CD4-positive, alpha-beta memory T cell (primary cell): ENCODE data around the gene RAPGEF4. TPM values are rescaled to one million over a fixed set of nuclear protein-coding genes. Genes with fewer than 3 reads are reported as not detected.
"Not testable (repeated sequence)": the region's sequence is repeated elsewhere in the genome, so short reads cannot be mapped to it uniquely, and the experiment has no call there.

Experiments used
- CTCF ChIA-PET: fragments of 350-600 bp; sonication (Branson Sonifier 250); formaldehyde crosslinking; loops from one replicate; lab custom pipeline; 2021; ENCODE audit warnings: inconsistent platforms; ENCODE audit not compliant: partially characterized antibody; lab: Charles Lee
- POLR2A ChIA-PET: fragments of 350-600 bp; sonication (Branson Sonifier 250); formaldehyde crosslinking; loops from one replicate; lab custom pipeline; 2021; ENCODE audit not compliant: partially characterized antibody; lab: Charles Lee
- DNase-seq, 5 donors: peaks; one replicate each; pipeline versions ENCODE4 v3.0.0 to v3.0.0-alpha.2; 2020 to 2022; ENCODE audit warnings: mixed read lengths in 1 of 5
- H3K27ac ChIP-seq: one replicate; pipeline ENCODE4 v1.7.0; 2013; ENCODE audit warnings: low read depth, low read length
- H3K27me3 ChIP-seq: 2 replicates; pipeline ENCODE4 v1.7.0; 2013; ENCODE audit warnings: mild to moderate bottlenecking, low read length, moderate library complexity; ENCODE audit not compliant: insufficient read depth
- H3K36me3 ChIP-seq: 2 replicates; pipeline ENCODE4 v1.7.0; 2013; ENCODE audit warnings: mild to moderate bottlenecking, low read length, moderate library complexity; ENCODE audit not compliant: insufficient read depth
- H3K4me1 ChIP-seq: 2 replicates; pipeline ENCODE4 v1.7.0; 2013; ENCODE audit warnings: mild to moderate bottlenecking, low read length, moderate library complexity; ENCODE audit not compliant: insufficient read depth
- H3K4me3 ChIP-seq, 2 donors: one replicate each; pipeline ENCODE4 v1.7.0; 2013; ENCODE audit warnings: low read length in 2 of 2, mild to moderate bottlenecking in 1 of 2
- H3K9me3 ChIP-seq, 2 donors: one replicate each; pipeline ENCODE4 v1.7.0; 2013; ENCODE audit warnings: low read length in 2 of 2, control low read depth in 1 of 2; ENCODE audit not compliant: control insufficient read depth in 1 of 2
- H3K27ac Mint-ChIP-seq, 7 donors: one replicate each; pipeline ENCODE4 v1.8.0; 2020 to 2021; ENCODE audit warnings: mixed read lengths in 7 of 7, mild to moderate bottlenecking in 6 of 7, inconsistent platforms in 3 of 7, moderate library complexity in 3 of 7
- H3K27me3 Mint-ChIP-seq, 2 donors: one replicate each; pipeline ENCODE4 v1.8.0; 2020 to 2021; ENCODE audit warnings: mixed read lengths in 2 of 2
- H3K36me3 Mint-ChIP-seq, 2 donors: one replicate each; pipeline ENCODE4 v1.8.0; 2020 to 2021; ENCODE audit warnings: mixed read lengths in 2 of 2, inconsistent platforms in 1 of 2, mild to moderate bottlenecking in 1 of 2
- H3K4me1 Mint-ChIP-seq, 4 donors: one replicate each; pipeline ENCODE4 v1.8.0; 2020 to 2021; ENCODE audit warnings: mixed read lengths in 4 of 4, mild to moderate bottlenecking in 1 of 4
- H3K4me3 Mint-ChIP-seq, 8 donors: one replicate each; pipeline ENCODE4 v1.8.0; 2020 to 2021; ENCODE audit warnings: mixed read lengths in 8 of 8, mild to moderate bottlenecking in 7 of 8, moderate library complexity in 6 of 8, inconsistent platforms in 3 of 8
- H3K9me3 Mint-ChIP-seq, 8 donors: one replicate each; pipeline ENCODE4 v1.8.0; 2020 to 2021; ENCODE audit warnings: mixed read lengths in 8 of 8, mild to moderate bottlenecking in 5 of 8, inconsistent platforms in 3 of 8, moderate library complexity in 1 of 8
- intact Hi-C: fragments of 100-400 bp; cut with micrococcal nuclease; formaldehyde crosslinking; loops from one replicate; pipeline ENCODE4 v1.15.1; 2023
- polyA plus RNA-seq, 2 donors: library from polyadenylated mRNA; unstranded; fragments of 300-500 nt; fragmentation: Illumina TruSeq; gene quantifications; one replicate each; pipeline ENCODE4 v1.2.3, GENCODE V29; 2021
- total RNA-seq, 2 experiments: library from RNA; stranded (reverse); gene quantifications; one replicate each; pipeline ENCODE4 v1.2.3, GENCODE V29; 2021

RAPGEF4 gene
- total and polyA plus RNA-seq, 4 experiments from 2014 or later: not detected

DNA sequence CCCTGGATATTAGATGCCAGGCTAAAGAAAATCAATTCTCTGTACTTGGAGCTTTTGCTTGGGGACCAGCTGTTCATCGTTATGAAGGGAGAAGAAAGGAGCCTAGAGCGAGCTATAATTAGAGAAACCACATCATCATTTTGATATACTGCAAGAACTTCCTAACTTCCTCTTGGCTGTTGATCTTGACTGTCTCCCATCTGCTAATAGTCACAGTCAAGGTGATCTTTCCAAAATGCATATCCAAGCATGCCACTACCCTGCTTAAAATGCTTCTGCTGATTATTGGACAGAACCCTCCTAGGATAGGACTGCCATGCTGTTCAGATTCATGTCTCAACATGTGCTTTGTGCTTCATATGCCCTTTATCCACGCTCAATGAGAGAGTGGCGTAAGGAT is 54.8 kb downstream of the RAPGEF4 start:
- Histone ChIP-seq H3K4me1 (no peaks in the 10 kb centered on the region), H3K27me3 (no peaks in the 10 kb centered on the region), H3K4me3 (no peak overlapping the region), H3K9me3 (no peaks in the 10 kb centered on the region), H3K27ac (no peak overlapping the region), H3K36me3 (no peaks in the 10 kb centered on the region)
- Mint-ChIP-seq H3K36me3 (no peaks in the 10 kb centered on the region), H3K4me3 (no peak overlapping the region), H3K4me1 (no peaks in the 10 kb centered on the region), H3K27ac (no peak overlapping the region), H3K9me3 (no peaks in the 10 kb centered on the region), H3K27me3 (peaks cover 6 to 12% of the 10 kb centered on the region in 2 donors)
- intact Hi-C loops: no loop called here
- CTCF ChIA-PET: no interaction called here
- POLR2A ChIA-PET: no interaction called here
- no peak for DNase-seq

GRCh38 chr2:172791953-172792352 is 56.3 kb downstream of the RAPGEF4 start:
- Mint-ChIP-seq H3K27ac (no peak overlapping the region), H3K9me3 (no peaks in the 10 kb centered on the region), H3K4me1 (no peaks in the 10 kb centered on the region), H3K27me3 (peaks cover 2 to 6% of the 10 kb centered on the region in 2 donors), H3K4me3 (no peak overlapping the region), H3K36me3 (no peaks in the 10 kb centered on the region)
- no peaks in the 10 kb centered on the region for H3K36me3 ChIP-seq
- no peaks in the 10 kb centered on the region for H3K4me1 ChIP-seq
- H3K27ac ChIP-seq: no peak overlapping the region
- no peaks in the 10 kb centered on the region for H3K27me3 ChIP-seq
- ChIA-PET CTCF (interaction anchor here (1.0 kb wide), 1 partner anchor 76 kb away, joined by 3 read pairs; no protein-coding TSS in a partner anchor), POLR2A (no interaction called here)
- intact Hi-C loops: no loop called here
- H3K4me3 ChIP-seq: no peak overlapping the region
- no peak for DNase-seq
- no peaks in the 10 kb centered on the region for H3K9me3 ChIP-seq

DNA sequence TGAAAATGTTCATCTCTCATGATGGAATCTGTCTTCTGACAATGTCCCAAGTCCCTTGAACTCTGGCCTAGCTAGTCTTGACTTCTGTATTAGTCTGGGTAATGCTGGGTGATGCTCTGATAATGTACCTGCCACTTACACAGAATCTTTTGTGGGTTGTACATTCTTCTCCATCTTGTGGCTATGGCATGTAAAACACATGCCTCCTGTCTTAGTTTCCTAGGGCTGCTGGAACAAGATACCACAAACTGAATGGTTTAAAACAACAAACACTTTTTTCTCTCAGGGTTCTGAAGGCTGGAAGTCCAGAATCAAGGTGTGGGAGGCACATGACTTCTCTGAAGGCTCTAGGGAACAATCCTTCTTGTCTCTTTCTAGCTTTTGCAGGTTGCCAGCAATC is 57.1 kb downstream of the RAPGEF4 start:
- ChIA-PET POLR2A (no interaction called here), CTCF (interaction anchor here (1.0 kb wide), 1 partner anchor 76 kb away, joined by 3 read pairs; no protein-coding TSS in a partner anchor)
- Mint-ChIP-seq H3K4me1 (no peaks in the 10 kb centered on the region), H3K36me3 (no peaks in the 10 kb centered on the region), H3K27ac (no peak overlapping the region), H3K4me3 (no peak overlapping the region), H3K9me3 (no peaks in the 10 kb centered on the region), H3K27me3 (peaks cover 2 to 10% of the 10 kb centered on the region in 2 donors)
- Histone ChIP-seq H3K36me3 (no peaks in the 10 kb centered on the region), H3K9me3 (no peaks in the 10 kb centered on the region), H3K27ac (no peak overlapping the region), H3K4me1 (no peaks in the 10 kb centered on the region), H3K27me3 (no peaks in the 10 kb centered on the region), H3K4me3 (no peak overlapping the region)
- DNase-seq: no peak
- intact Hi-C loops: no loop called here

- H3K4me3 Mint-ChIP-seq, CTCF ChIA-PET, H3K4me1 Mint-ChIP-seq: not testable (repeated sequence)
Measured at GRCh38 chr2:172803308-172803707, 67.7 kb downstream of the RAPGEF4 start.

GRCh38 chr2:172804423-172804822 is 68.8 kb downstream of the RAPGEF4 start:
- intact Hi-C loops: loop anchor here (10.0 kb wide), 1 partner anchor 1540 kb away; no protein-coding TSS in a partner anchor
- H3K27ac ChIP-seq: no peak overlapping the region
- no peaks in the 10 kb centered on the region for H3K9me3 ChIP-seq
- no peak for DNase-seq
- H3K4me3 ChIP-seq: no peak overlapping the region
- no peaks in the 10 kb centered on the region for H3K4me1 Mint-ChIP-seq
- ChIA-PET POLR2A (no interaction called here), CTCF (interaction anchor here (0.9 kb wide), 1 partner anchor 127 kb away, joined by 5 read pairs; no protein-coding TSS in a partner anchor)
- no peaks in the 10 kb centered on the region for H3K36me3 Mint-ChIP-seq
- no peaks in the 10 kb centered on the region for H3K36me3 ChIP-seq
- no peak overlapping the region for H3K4me3 Mint-ChIP-seq
- H3K27me3 ChIP-seq: no peaks in the 10 kb centered on the region
- no peaks in the 10 kb centered on the region for H3K4me1 ChIP-seq
- H3K9me3 Mint-ChIP-seq: peaks cover 5 to 28% (median 14%) of the 10 kb centered on the region in 8 donors
- H3K27ac Mint-ChIP-seq: no peak overlapping the region
- H3K27me3 Mint-ChIP-seq: peaks cover 5 to 6% of the 10 kb centered on the region in 2 donors

More at GRCh38 chr2:172803308-172803707, 67.7 kb downstream of the RAPGEF4 start:
- H3K4me1 ChIP-seq, H3K9me3 ChIP-seq, H3K27me3 ChIP-seq, DNase-seq, H3K27ac ChIP-seq, H3K36me3 Mint-ChIP-seq, H3K27ac Mint-ChIP-seq, H3K36me3 ChIP-seq, H3K27me3 Mint-ChIP-seq, H3K4me3 ChIP-seq, POLR2A ChIA-PET: not testable (repeated sequence)
- intact Hi-C loops: loop anchor here (10.0 kb wide), 1 partner anchor 1541 kb away; no protein-coding TSS in a partner anchor
- peaks cover 5 to 28% (median 14%) of the 10 kb centered on the region in 8 donors for H3K9me3 Mint-ChIP-seq

GRCh38 chr2:172806493-172806892 is 70.8 kb downstream of the RAPGEF4 start:
- Mint-ChIP-seq H3K36me3 (no peaks in the 10 kb centered on the region), H3K4me1 (no peaks in the 10 kb centered on the region), H3K4me3 (no peak overlapping the region), H3K27me3 (peaks cover 6 to 7% of the 10 kb centered on the region in 2 donors), H3K9me3 (peaks cover 3 to 27% (median 14%) of the 10 kb centered on the region in 8 donors), H3K27ac (no peak overlapping the region)
- Histone ChIP-seq H3K4me3 (no peak overlapping the region), H3K27me3 (no peaks in the 10 kb centered on the region), H3K4me1 (no peaks in the 10 kb centered on the region), H3K36me3 (no peaks in the 10 kb centered on the region), H3K27ac (no peak overlapping the region), H3K9me3 (no peaks in the 10 kb centered on the region)
- intact Hi-C loops: loop anchor here (1.0 to 10.0 kb wide), 2 partner anchors 126 to 1538 kb away; no protein-coding TSS in a partner anchor
- ChIA-PET POLR2A (no interaction called here), CTCF (interaction anchor here (0.9 to 3.4 kb wide), 9 partner anchors 9 to 130 kb away, joined by 3 to 21 read pairs (median 4); no protein-coding TSS in a partner anchor)
- peak in 4 of 5 donors; percentile 4 to 9 (median 8) for DNase-seq

GRCh38 chr2:172806996-172807395 is 71.4 kb downstream of the RAPGEF4 start:
- Histone ChIP-seq H3K27me3 (no peaks in the 10 kb centered on the region), H3K27ac (no peak overlapping the region), H3K36me3 (no peaks in the 10 kb centered on the region), H3K4me3 (no peak overlapping the region), H3K9me3 (no peaks in the 10 kb centered on the region), H3K4me1 (no peaks in the 10 kb centered on the region)
- Mint-ChIP-seq H3K4me1 (no peaks in the 10 kb centered on the region), H3K36me3 (no peaks in the 10 kb centered on the region), H3K4me3 (no peak overlapping the region), H3K9me3 (peaks cover 3 to 24% (median 14%) of the 10 kb centered on the region in 8 donors), H3K27ac (no peak overlapping the region), H3K27me3 (peaks cover 4 to 7% of the 10 kb centered on the region in 2 donors)
- ChIA-PET CTCF (interaction anchor here (1.3 to 3.4 kb wide), 3 partner anchors 22 to 129 kb away, joined by 3 to 21 read pairs (median 5); no protein-coding TSS in a partner anchor), POLR2A (no interaction called here)
- DNase-seq: no peak
- intact Hi-C loops: loop anchor here (1.0 to 10.0 kb wide), 2 partner anchors 125 to 1538 kb away; no protein-coding TSS in a partner anchor
